ENCODE results near the gene TUT7. TPM values are rescaled to one million over a fixed set of nuclear protein-coding genes. Genes with fewer than 3 reads are reported as not detected.

The TUT7 gene
- total RNA-seq, 3 donors from 2014 or later = 26.4 to 36.7 (median 29.8) TPM

DNA sequence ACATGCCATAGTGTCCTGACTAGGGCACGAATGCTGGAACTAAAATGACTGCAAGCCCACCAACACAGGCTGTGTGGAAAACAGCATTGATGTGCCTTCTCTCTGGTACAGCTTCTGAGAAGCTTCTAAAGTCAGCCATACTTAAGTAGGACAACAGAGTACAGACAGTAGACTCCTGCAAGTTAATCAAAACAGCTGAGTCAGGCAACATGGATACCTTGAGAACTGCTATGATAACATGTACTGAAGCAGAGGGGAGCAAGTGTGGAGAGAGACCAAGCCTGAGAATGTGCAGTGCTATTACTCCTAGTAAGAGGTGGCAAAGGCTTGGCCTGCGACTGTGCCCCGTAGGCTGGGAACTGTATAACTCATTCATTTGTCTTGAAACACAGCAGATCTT is 74.4 kb downstream of the TUT7 start:
- ATAC-seq = no peak
- Mint-ChIP-seq H3K9me3 (no peaks in the 10 kb centered on the region), H3K4me1 (ENCODE audit: low read depth) (peaks cover 44% of the 10 kb centered on the region), H3K27me3 (ENCODE audit: low read depth) (no peaks in the 10 kb centered on the region), H3K36me3 (ENCODE audit: insufficient read depth) (peaks cover 17% of the 10 kb centered on the region), H3K4me3 (peak overlapping the region; percentile 54)
- DNase-seq = no peak

DNA sequence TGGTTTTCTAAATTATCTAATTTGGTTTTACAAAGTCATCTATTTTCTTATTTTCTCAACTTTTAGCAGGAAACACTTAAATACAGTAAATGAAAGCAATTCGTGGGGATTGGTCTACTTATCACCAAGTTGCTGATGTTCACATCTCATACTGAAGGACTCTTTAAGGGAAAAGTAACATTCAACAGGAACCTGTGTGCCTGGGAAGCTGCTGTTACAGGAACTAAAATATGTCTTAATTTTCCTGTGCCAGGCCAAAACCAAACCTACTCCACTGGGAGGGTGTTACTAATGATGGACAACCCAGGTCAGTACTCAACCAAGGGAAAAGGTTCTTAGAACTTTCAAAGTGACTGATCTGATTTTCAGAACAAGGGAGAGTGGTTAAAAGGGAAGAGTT is 77.1 kb downstream of the TUT7 start:
- no peak for ATAC-seq
- Mint-ChIP-seq H3K27me3 (ENCODE audit: low read depth) (no peaks in the 10 kb centered on the region), H3K4me3 (no peak overlapping the region), H3K9me3 (no peaks in the 10 kb centered on the region), H3K36me3 (ENCODE audit: insufficient read depth) (peaks cover 36% of the 10 kb centered on the region), H3K4me1 (ENCODE audit: low read depth) (peaks cover 36% of the 10 kb centered on the region)
- DNase-seq = no peak

DNA sequence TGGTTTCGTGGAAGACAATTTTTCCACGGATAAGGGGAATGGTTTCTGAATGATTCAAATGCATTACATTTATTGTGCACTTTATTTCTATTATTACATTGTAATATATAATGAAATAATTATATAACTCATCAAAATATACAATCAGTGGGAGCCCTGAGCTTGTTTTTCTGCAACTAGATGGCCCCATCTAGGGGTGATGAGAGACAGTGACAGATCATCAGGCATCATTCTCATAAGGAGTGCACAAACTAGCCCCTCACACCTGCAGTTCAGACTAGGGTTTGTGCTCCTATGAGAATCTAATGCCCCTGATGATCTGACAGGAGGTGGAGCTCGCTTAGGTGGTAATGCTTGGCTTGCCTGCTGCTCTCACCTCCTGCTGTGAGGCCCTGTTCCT is 78.2 kb downstream of the TUT7 start:
- peaks cover 30% of the 10 kb centered on the region for H3K4me1 Mint-ChIP-seq (ENCODE audit: low read depth)
- DNase-seq = no peak
- no peaks in the 10 kb centered on the region for H3K9me3 Mint-ChIP-seq
- H3K36me3 Mint-ChIP-seq (ENCODE audit: insufficient read depth) = peaks cover 43% of the 10 kb centered on the region
- no peaks in the 10 kb centered on the region for H3K27me3 Mint-ChIP-seq (ENCODE audit: low read depth)
- no peak overlapping the region for H3K4me3 Mint-ChIP-seq
- no peak for ATAC-seq

DNA sequence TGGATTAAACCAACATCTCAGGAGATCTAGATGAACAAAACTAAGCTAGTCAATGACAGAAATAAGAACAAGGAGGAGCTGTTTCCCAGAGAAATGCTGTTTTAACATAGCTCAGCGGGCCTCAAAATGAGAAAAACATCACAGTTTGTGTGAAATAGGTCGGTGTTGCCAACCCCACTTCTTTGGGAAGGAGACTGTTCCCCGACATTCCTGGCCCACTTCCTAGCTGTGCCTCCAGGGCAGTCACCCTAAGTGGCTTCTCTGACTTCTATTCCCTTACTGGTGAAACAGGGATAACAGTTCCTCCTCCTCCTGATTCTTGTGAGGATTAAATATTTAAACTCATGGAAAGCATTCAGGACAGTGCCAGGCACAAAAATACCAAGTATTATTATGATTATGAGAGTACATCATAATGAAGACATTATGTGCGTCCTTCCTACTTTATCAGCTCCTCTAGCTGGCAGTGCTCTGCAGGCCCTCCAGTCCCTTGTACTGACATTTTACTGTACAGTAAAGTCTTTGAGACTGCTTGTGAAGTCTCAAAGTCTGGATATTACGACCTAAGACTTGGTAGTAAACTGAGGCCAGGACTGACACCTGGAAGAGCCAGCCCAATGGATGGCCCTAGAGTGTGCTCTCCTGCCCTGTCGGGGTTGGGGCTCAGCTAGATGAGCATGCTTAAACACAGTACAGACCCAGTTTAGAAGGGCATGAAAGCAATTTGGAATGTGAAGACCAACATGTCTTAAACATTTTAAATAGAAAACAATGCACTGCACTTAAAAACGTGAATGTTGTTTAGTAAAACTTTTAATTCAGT is 79.2 kb downstream of the TUT7 start:
- no peaks in the 10 kb centered on the region for H3K9me3 Mint-ChIP-seq
- peaks cover 24% of the 10 kb centered on the region for H3K4me1 Mint-ChIP-seq (ENCODE audit: low read depth)
- peaks cover 43% of the 10 kb centered on the region for H3K36me3 Mint-ChIP-seq (ENCODE audit: insufficient read depth)
- H3K4me3 Mint-ChIP-seq = no peak overlapping the region
- DNase-seq (no peak), ATAC-seq (no peak)
- no peaks in the 10 kb centered on the region for H3K27me3 Mint-ChIP-seq (ENCODE audit: low read depth)

DNA sequence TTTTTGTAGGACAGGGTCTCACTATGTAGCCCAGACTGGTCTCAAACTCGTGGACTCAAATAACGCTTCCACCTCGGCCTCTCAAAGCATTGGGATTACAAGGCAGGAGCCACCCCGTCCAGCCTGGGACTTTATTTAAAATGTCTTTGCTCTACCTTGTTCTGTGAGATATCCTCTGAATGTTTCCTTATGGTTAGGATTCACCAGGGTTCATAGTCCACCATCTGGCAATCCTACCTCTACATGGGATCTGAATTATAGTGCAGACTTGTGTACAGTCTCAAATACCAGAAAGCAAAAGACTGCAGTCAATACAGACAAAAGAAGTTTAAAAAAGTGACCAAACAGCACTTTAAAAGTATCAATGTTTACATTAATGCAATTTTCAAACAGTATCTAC is 82.0 kb downstream of the TUT7 start:
- Mint-ChIP-seq H3K9me3 (no peaks in the 10 kb centered on the region), H3K4me3 (no peak overlapping the region), H3K27me3 (ENCODE audit: low read depth) (no peaks in the 10 kb centered on the region), H3K4me1 (ENCODE audit: low read depth) (peaks cover 4% of the 10 kb centered on the region), H3K36me3 (ENCODE audit: insufficient read depth) (peaks cover 34% of the 10 kb centered on the region)
- ATAC-seq (no peak), DNase-seq (no peak)

DNA sequence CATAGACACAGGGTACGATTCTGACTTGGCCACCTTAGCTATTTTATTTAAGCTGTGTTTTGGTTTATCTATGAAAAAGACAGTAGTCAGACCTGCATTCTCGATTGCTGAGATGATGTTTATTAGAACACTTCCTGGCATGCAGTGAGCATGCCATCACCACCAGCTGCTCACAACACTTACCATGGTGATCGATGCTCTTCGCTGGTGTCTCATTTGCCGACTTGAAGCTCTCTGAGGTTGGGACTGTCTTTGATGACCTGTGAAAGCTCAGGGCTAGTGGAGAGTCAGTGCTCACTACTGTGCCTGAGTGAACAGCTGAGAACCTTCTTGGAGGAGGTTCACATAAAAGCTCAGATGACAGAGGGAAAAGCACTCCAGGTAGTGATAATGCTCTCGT is 90.3 kb downstream of the TUT7 start:
- DNase-seq = no peak
- H3K36me3 Mint-ChIP-seq (ENCODE audit: insufficient read depth) = peaks cover 28% of the 10 kb centered on the region
- no peaks in the 10 kb centered on the region for H3K27me3 Mint-ChIP-seq (ENCODE audit: low read depth)
- no peaks in the 10 kb centered on the region for H3K9me3 Mint-ChIP-seq
- no peak for ATAC-seq
- no peak overlapping the region for H3K4me3 Mint-ChIP-seq
- no peaks in the 10 kb centered on the region for H3K4me1 Mint-ChIP-seq (ENCODE audit: low read depth)

DNA sequence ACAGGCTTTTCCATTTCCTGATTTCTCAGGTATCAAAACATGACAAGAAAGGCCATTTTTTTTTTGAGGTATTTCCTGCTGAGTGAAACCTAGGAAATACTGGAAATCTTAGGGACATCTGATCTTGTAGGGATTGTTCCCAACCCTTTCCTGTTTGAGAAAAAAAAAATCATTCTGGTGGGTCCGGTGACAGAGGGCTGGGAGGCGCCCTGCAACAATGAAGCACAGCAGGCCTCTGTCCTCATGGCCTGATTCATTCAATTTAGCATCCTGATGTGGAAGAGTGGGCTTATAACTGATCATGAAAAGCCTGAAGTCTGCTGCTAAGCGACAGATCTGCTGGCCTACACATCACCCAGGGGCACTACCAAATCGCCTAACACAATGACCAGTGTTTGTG is 91.7 kb downstream of the TUT7 start:
- ATAC-seq (no peak), DNase-seq (no peak)
- H3K27me3 Mint-ChIP-seq (ENCODE audit: low read depth) = no peaks in the 10 kb centered on the region
- no peaks in the 10 kb centered on the region for H3K9me3 Mint-ChIP-seq
- peaks cover 27% of the 10 kb centered on the region for H3K36me3 Mint-ChIP-seq (ENCODE audit: insufficient read depth)
- H3K4me3 Mint-ChIP-seq = no peak overlapping the region
- no peaks in the 10 kb centered on the region for H3K4me1 Mint-ChIP-seq (ENCODE audit: low read depth)

DNA sequence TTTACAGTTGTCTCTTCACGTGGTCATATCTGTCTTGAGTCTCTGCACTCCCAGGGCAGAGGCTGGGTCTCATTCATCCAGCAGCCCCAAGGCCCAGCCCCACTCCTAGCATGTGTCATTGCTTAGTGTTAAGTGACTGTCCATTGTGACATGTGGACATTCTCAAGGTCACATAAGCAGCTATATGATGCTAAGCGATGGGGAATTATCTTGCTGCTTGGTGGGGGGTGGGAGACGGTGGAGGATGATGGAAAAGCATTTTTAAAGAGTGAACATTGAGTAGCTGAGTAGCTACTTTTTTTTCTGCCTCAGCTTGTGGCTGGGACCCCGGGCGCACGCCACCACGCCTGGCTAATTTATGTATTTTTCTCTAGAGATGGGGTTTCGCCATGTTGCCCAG is 94.7 kb downstream of the TUT7 start, which contains the start of gene C9orf153:
TSS of gene C9orf153 (minus strand) at position 101 of the 400 bp plus-strand sequence. CDS start 30,054 bp downstream, outside the sequence.
- ATAC-seq (no peak), DNase-seq (no peak)
- Mint-ChIP-seq H3K9me3 (no peaks in the 10 kb centered on the region), H3K36me3 (ENCODE audit: insufficient read depth) (peaks cover 16% of the 10 kb centered on the region), H3K4me1 (ENCODE audit: low read depth) (no peaks in the 10 kb centered on the region), H3K4me3 (no peak within 1 kb of the TSS), H3K27me3 (ENCODE audit: low read depth) (no peaks in the 10 kb centered on the region)

DNA sequence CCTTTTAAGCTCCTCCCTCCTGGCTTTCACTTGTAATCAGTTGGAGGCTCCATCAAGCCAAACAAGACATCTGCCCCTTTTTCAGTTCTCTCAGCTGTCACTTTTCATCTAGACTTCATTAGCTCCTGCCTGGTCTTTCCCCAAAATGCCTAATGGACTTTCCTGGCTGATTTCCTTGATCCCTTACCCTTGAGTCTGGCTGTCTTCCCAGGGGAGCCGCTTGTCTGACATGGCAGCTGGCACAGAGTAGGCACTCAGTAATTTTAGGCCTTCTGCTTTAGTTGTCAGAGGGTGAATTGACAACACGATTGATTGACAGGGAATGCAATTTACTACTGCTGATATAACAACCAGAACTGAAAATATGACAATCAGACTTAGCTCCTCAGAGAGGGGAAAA is 96.8 kb downstream of the TUT7 start:
- no peaks in the 10 kb centered on the region for H3K4me1 Mint-ChIP-seq (ENCODE audit: low read depth)
- no peaks in the 10 kb centered on the region for H3K27me3 Mint-ChIP-seq (ENCODE audit: low read depth)
- DNase-seq (no peak), ATAC-seq (no peak)
- H3K4me3 Mint-ChIP-seq = no peak overlapping the region
- peaks cover 2% of the 10 kb centered on the region for H3K36me3 Mint-ChIP-seq (ENCODE audit: insufficient read depth)
- no peaks in the 10 kb centered on the region for H3K9me3 Mint-ChIP-seq

DNA sequence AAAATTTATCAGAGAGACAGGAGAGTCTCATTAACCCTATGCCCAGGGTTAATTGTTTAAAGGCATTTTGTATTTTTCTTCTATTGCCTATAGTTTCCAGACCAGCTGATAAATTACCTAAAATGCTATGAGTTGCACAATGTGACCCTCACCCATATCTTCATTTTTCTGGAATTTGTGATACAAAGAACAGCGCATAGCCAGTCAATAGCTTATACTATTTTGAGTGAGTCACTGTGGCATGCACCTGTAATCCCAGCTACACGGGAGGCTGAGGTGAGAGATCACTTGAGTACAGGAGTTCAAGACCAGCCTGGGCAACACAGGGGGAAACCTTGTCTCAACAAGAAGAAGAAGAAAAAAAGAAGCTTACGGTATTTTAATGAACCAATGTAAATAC is 97.6 kb downstream of the TUT7 start:
- H3K27me3 Mint-ChIP-seq (ENCODE audit: low read depth) = no peaks in the 10 kb centered on the region
- H3K4me1 Mint-ChIP-seq (ENCODE audit: low read depth) = no peaks in the 10 kb centered on the region
- DNase-seq (no peak), ATAC-seq (no peak)
- H3K4me3 Mint-ChIP-seq = no peak overlapping the region
- no peaks in the 10 kb centered on the region for H3K9me3 Mint-ChIP-seq
- H3K36me3 Mint-ChIP-seq (ENCODE audit: insufficient read depth) = peaks cover 1% of the 10 kb centered on the region

DNA sequence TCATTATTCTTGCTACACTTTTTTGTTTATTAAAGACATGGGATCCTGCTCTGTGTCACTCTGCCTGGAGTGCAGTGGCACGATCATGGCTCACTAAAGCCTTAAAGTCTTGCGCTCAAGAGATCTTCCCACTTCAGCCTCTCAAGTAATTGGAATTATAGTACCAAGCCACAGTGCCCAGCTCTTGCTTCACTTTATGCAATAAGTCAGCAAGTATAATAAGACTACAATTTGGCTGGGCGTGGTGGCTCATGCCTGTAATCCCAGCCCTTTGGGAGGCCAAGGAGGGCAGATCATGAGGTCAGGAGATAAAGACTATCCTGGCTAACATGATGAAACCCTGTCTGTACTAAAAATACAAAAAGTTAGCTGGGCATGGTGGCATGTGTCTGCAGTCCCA is 100.6 kb downstream of the TUT7 start:
- no peaks in the 10 kb centered on the region for H3K27me3 Mint-ChIP-seq (ENCODE audit: low read depth)
- H3K4me1 Mint-ChIP-seq (ENCODE audit: low read depth) = no peaks in the 10 kb centered on the region
- H3K9me3 Mint-ChIP-seq = no peaks in the 10 kb centered on the region
- no peaks in the 10 kb centered on the region for H3K36me3 Mint-ChIP-seq (ENCODE audit: insufficient read depth)
- no peak for ATAC-seq
- no peak overlapping the region for H3K4me3 Mint-ChIP-seq
- no peak for DNase-seq

DNA sequence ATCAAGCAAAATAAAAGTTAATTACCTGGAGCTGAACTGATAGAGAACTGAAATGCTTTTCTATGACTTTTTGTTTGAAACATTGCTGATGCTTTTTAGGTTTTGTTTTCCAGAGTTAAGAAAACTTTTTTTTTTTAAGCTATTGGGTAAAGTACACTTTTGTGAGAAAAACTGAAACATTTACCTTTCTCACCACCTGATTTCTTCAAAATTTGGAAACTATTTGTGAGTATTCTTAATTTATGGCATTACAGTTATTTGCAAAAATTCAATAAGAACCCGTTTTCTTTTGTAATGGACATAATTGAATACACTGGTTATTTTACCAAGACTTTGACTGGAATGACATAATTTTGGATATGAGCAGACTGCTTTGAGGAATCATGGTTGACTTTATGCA is 101.3 kb downstream of the TUT7 start:
- H3K36me3 Mint-ChIP-seq (ENCODE audit: insufficient read depth) = no peaks in the 10 kb centered on the region
- ATAC-seq (no peak), DNase-seq (no peak)
- peaks cover under 1% of the 10 kb centered on the region for H3K27me3 Mint-ChIP-seq (ENCODE audit: low read depth)
- H3K9me3 Mint-ChIP-seq = no peaks in the 10 kb centered on the region
- no peaks in the 10 kb centered on the region for H3K4me1 Mint-ChIP-seq (ENCODE audit: low read depth)
- H3K4me3 Mint-ChIP-seq = no peak overlapping the region

DNA sequence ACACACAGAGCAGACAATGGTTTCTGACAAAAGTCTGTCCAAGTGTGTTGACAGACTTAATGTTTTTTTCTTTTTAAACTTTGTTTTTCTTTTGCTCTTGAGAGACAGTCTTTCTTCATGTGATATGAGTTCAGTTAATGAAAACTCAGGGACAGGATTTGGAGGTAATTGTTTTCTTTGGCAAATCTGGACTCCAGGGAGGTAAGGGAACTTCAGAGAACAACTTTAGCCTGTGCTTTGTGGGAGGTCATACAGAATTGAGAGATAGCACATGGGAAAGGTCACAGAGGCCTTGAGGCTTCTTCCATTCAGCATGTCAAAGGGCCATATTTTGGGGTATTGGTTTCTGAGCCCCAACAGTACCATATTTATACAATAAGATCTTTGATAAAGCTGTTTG is 104.1 kb downstream of the TUT7 start:
- no peak overlapping the region for H3K4me3 Mint-ChIP-seq
- no peak for ATAC-seq
- H3K36me3 Mint-ChIP-seq (ENCODE audit: insufficient read depth) = no peaks in the 10 kb centered on the region
- no peaks in the 10 kb centered on the region for H3K9me3 Mint-ChIP-seq
- no peak for DNase-seq
- peaks cover 9% of the 10 kb centered on the region for H3K27me3 Mint-ChIP-seq (ENCODE audit: low read depth)
- no peaks in the 10 kb centered on the region for H3K4me1 Mint-ChIP-seq (ENCODE audit: low read depth)

DNA sequence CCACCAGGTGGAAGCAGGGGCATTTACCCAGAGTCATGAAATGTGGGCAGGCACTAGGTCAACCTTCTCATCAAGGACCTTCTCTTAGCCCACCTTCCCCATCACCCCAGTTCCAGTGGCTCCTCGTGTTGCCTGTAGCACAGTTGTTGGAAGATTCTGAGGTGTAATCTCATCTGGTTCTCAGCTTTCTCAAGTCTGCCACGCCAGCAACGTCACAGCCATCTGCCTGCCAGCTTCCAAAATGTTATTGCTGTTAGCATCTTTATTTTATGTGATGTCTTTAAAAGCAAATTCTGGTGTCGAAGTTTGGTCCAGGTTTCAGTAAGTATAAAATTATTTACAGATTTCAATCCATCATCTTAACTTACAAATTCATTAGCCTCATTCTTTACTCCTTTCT is 105.5 kb downstream of the TUT7 start:
- H3K4me1 Mint-ChIP-seq (ENCODE audit: low read depth) = no peaks in the 10 kb centered on the region
- H3K36me3 Mint-ChIP-seq (ENCODE audit: insufficient read depth) = no peaks in the 10 kb centered on the region
- no peak for DNase-seq
- no peak for ATAC-seq
- H3K27me3 Mint-ChIP-seq (ENCODE audit: low read depth) = peaks cover 9% of the 10 kb centered on the region
- H3K9me3 Mint-ChIP-seq = no peaks in the 10 kb centered on the region
- no peak overlapping the region for H3K4me3 Mint-ChIP-seq

DNA sequence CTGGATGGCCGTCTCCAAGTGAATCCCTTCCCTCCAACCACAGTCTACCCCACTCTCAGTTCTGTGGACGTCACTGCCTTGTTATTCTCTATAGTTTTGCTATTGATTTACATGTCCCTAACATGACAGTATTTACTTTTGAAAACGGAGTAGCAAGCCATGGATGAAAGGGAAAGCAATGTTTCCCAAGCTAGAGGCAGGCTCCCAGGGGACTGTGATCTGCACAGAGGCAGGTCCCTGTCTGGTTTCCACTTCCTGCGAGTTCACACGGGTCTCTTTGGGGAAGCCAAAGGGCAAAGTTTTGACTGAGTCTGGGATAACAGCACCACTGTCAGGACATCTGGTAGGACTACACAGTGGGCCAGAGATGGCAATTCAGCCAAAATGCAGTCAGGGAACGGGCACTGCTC is 107.5 kb downstream of the TUT7 start:
- no peaks in the 10 kb centered on the region for H3K36me3 Mint-ChIP-seq (ENCODE audit: insufficient read depth)
- H3K4me1 Mint-ChIP-seq (ENCODE audit: low read depth) = no peaks in the 10 kb centered on the region
- H3K27me3 Mint-ChIP-seq (ENCODE audit: low read depth) = peaks cover 9% of the 10 kb centered on the region
- no peak overlapping the region for H3K4me3 Mint-ChIP-seq
- ATAC-seq (no peak), DNase-seq (no peak)
- H3K9me3 Mint-ChIP-seq = no peaks in the 10 kb centered on the region

All from activated T-cell treated with anti-CD3 and anti-CD28 coated beads, Interleukin-2, amount 50 U/mL, for 4 hours (primary cell).